Panc1 (cell line): ENCODE results near the gene TALDO1. TPM values are rescaled to one million over a fixed set of nuclear protein-coding genes. Genes with fewer than 3 reads are reported as not detected.

Experiments used
- ATAC-seq: fragments of 200-7000 bp; cut with Tn5 transposase; 2 replicates; pipeline ENCODE4 v1.9.1; 2020; ENCODE audit warnings: mild to moderate bottlenecking, moderate library complexity
- BruUV-seq: library from RNA; stranded (reverse); fragments of 400-500 nt; replicated peaks from 2 replicates; lab custom pipeline; 2021; lab: Mats Ljungman, UMichigan
- CTCF ChIA-PET: fragments of 300-600 bp; sonication (Branson Sonifier 250); formaldehyde crosslinking; loops from one replicate; lab custom pipeline; 2022; ENCODE audit warnings: antibody characterized with exemption; lab: Charles Lee
- POLR2A ChIA-PET: fragments of 300-600 bp; sonication (Branson Sonifier 250); formaldehyde crosslinking; loops from one replicate; lab custom pipeline; 2022; ENCODE audit warnings: antibody characterized with exemption; lab: Charles Lee
- DNase-seq: peaks from one replicate; pipeline ENCODE4 v3.0.0-alpha.2; 2010; ENCODE audit warnings: low read depth, low spot score
- H3K27ac ChIP-seq: 2 replicates; pipeline ENCODE4 v1.5.1; 2011; ENCODE audit warnings: mild to moderate bottlenecking, low read length, inconsistent platforms
- H3K27me3 ChIP-seq: fragments of 200-500 bp; sonication (Bioruptor generic); 2 replicates; pipeline ENCODE4 v1.6.0; 2014; ENCODE audit warnings: low read length, inconsistent platforms; ENCODE audit not compliant: control insufficient read depth, insufficient read depth
- H3K36me3 ChIP-seq: fragments of 200-500 bp; sonication (Bioruptor generic); 2 replicates; pipeline ENCODE4 v1.5.1; 2014; ENCODE audit warnings: inconsistent platforms, mild to moderate bottlenecking, low read length, moderate library complexity; ENCODE audit not compliant: control insufficient read depth, insufficient read depth
- H3K4me1 ChIP-seq: 2 replicates; pipeline ENCODE4 v1.5.1; 2011; ENCODE audit warnings: inconsistent platforms, mild to moderate bottlenecking, low read length, moderate library complexity; ENCODE audit not compliant: control insufficient read depth, insufficient read depth
- H3K4me3 ChIP-seq, 2 experiments: 2 replicates each; pipeline ENCODE4 v1.5.1; 2011 to 2012; ENCODE audit warnings: low read depth in 2 of 2, low read length in 2 of 2, mild to moderate bottlenecking in 2 of 2, inconsistent platforms in 1 of 2, moderate library complexity in 1 of 2
- H3K9me3 ChIP-seq: fragments of 200-500 bp; sonication (Bioruptor generic); 2 replicates; pipeline ENCODE4 v1.5.1; 2014; ENCODE audit warnings: low read depth, mild to moderate bottlenecking, inconsistent platforms, low read length, moderate library complexity; ENCODE audit not compliant: control insufficient read depth, insufficient read depth
- POLR2AphosphoS5 ChIP-seq: IDR thresholded peaks from 2 replicates; pipeline ENCODE4 v1.6.1; 2012; ENCODE audit warnings: mild to moderate bottlenecking, low read depth, low read length, moderate library complexity
- SIN3A ChIP-seq: IDR thresholded peaks from 2 replicates; pipeline ENCODE4 v1.6.1; 2012; ENCODE audit warnings: low read depth, mild to moderate bottlenecking, low read length, moderate library complexity, borderline replicate concordance; ENCODE audit not compliant: insufficient read depth
- TCF7L2 ChIP-seq: IDR thresholded peaks from 2 replicates; pipeline ENCODE4 v1.6.1; 2011; ENCODE audit warnings: mild to moderate bottlenecking, low read depth, low read length, inconsistent platforms
- in situ Hi-C: cut with HindIII; loops from 2 replicates; pipeline ENCODE4 v1.10.0; 2016; ENCODE audit warnings: low sequenced_read_pairs, low pct_unique_long_range_greater_than_20kb
- intact Hi-C: fragments of 100-400 bp; cut with micrococcal nuclease; formaldehyde crosslinking; loops from one replicate; pipeline ENCODE4 v1.10.0; 2022; ENCODE audit not compliant: unreplicated experiment
- total RNA-seq: library from RNA; stranded (reverse); gene quantifications from one replicate; pipeline ENCODE4 v1.2.1, GENCODE V29; 2021; ENCODE audit not compliant: unreplicated experiment
- TF ChIP-seq, protein P1 (sequence below), 2 experiments: IDR thresholded peaks; 2 replicates each; pipeline ENCODE4 v1.6.1; 2011 to 2012; ENCODE audit warnings: low read depth in 2 of 2, control low read depth in 1 of 2, low read length in 1 of 2, mild to moderate bottlenecking in 1 of 2, moderate library complexity in 1 of 2; ENCODE audit not compliant: insufficient read depth in 1 of 2
- TF ChIP-seq, protein P2 (sequence below): fragments of 450-650 bp; IDR thresholded peaks from 2 replicates; pipeline ENCODE4 v1.5.1; 2017; ENCODE audit warnings: mild to moderate bottlenecking

TALDO1 gene
- total RNA-seq, 1 experiment from 2014 or later, result 257 TPM

DNA sequence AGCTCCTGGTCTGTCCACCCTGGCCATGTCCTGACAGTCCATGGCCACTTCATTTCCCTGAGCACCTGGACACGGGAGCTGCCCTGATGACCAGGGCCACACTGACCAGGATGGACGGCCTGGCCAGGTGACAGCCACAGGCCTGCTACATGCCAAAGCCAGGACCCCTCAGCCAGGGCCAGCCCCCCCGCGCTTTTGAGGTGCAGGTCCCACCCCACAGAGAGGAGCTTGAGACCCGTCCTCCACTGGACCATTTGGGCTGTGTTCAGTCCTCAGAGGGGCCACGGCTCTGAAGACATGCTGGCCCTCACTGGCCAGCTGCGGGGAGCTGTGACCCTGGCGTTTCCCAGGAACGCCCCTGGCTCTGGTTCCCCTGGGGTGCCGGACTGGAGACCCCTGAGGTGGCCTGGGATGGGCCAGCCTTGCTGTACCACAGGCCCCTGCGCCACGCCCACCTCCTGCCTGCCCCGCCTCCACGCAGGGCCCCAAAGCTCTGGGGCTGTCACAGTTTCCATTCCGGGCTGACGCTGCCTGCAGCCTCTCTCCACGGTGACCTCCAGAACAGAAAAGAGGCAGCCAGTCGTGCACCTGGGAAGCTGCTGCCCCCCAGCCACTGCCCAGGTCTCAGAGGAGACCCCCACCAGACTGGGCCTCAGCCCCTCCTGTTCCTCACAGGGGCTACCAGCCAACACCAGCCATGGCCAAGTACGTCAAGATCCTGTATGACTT is 23.1 kb upstream of the TALDO1 start:
- Histone ChIP-seq H3K9me3 (no peaks in the 10 kb centered on the region), H3K4me3 (no peak overlapping the region), H3K27ac (no peak overlapping the region), H3K27me3 (no peaks in the 10 kb centered on the region), H3K36me3 (peaks cover 5% of the 10 kb centered on the region; the same call in 1 of the 2 replicates), H3K4me1 (peaks cover 35% of the 10 kb centered on the region)
- in situ Hi-C loops (no loop called here), intact Hi-C loops (loop anchor here (5.0 to 10.0 kb wide), 2 partner anchors 62 to 169 kb away; no protein-coding TSS in a partner anchor)
- CTCF ChIA-PET, result interaction anchor here (0.7 to 3.0 kb wide), 3 partner anchors 19 to 123 kb away, joined by 3 to 12 read pairs (median 3); partner anchors contain the start of gene TMEM80
- POLR2A ChIA-PET, result no interaction called here
- TF ChIP-seq POLR2AphosphoS5 (no peak), TCF7L2 (no peak), SIN3A (no peak)
- TF ChIP-seq, protein P1, sequence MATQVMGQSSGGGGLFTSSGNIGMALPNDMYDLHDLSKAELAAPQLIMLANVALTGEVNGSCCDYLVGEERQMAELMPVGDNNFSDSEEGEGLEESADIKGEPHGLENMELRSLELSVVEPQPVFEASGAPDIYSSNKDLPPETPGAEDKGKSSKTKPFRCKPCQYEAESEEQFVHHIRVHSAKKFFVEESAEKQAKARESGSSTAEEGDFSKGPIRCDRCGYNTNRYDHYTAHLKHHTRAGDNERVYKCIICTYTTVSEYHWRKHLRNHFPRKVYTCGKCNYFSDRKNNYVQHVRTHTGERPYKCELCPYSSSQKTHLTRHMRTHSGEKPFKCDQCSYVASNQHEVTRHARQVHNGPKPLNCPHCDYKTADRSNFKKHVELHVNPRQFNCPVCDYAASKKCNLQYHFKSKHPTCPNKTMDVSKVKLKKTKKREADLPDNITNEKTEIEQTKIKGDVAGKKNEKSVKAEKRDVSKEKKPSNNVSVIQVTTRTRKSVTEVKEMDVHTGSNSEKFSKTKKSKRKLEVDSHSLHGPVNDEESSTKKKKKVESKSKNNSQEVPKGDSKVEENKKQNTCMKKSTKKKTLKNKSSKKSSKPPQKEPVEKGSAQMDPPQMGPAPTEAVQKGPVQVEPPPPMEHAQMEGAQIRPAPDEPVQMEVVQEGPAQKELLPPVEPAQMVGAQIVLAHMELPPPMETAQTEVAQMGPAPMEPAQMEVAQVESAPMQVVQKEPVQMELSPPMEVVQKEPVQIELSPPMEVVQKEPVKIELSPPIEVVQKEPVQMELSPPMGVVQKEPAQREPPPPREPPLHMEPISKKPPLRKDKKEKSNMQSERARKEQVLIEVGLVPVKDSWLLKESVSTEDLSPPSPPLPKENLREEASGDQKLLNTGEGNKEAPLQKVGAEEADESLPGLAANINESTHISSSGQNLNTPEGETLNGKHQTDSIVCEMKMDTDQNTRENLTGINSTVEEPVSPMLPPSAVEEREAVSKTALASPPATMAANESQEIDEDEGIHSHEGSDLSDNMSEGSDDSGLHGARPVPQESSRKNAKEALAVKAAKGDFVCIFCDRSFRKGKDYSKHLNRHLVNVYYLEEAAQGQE (IDR thresholded peaks at IDR 0.05; ENCODE audit: insufficient read depth in 1 of 2, low read depth in 2 of 2, low read length in 1 of 2), result no peak
- TF ChIP-seq, protein P2, sequence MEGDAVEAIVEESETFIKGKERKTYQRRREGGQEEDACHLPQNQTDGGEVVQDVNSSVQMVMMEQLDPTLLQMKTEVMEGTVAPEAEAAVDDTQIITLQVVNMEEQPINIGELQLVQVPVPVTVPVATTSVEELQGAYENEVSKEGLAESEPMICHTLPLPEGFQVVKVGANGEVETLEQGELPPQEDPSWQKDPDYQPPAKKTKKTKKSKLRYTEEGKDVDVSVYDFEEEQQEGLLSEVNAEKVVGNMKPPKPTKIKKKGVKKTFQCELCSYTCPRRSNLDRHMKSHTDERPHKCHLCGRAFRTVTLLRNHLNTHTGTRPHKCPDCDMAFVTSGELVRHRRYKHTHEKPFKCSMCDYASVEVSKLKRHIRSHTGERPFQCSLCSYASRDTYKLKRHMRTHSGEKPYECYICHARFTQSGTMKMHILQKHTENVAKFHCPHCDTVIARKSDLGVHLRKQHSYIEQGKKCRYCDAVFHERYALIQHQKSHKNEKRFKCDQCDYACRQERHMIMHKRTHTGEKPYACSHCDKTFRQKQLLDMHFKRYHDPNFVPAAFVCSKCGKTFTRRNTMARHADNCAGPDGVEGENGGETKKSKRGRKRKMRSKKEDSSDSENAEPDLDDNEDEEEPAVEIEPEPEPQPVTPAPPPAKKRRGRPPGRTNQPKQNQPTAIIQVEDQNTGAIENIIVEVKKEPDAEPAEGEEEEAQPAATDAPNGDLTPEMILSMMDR, result no peak
- ATAC-seq (no peak), DNase-seq (no peak)
- BruUV-seq, result no TSS peak

- Histone ChIP-seq H3K36me3 (peaks cover 5% of the 10 kb centered on the region; the same call in 1 of the 2 replicates), H3K9me3 (no peaks in the 10 kb centered on the region), H3K4me3 (no peak overlapping the region), H3K27ac (no peak overlapping the region), H3K4me1 (peaks cover 41% of the 10 kb centered on the region), H3K27me3 (no peaks in the 10 kb centered on the region)
- no peak for ATAC-seq
- in situ Hi-C loops, result no loop called here
- BruUV-seq, result no TSS peak
- TF ChIP-seq POLR2AphosphoS5, result no peak
- TF ChIP-seq TCF7L2, result no peak
- TF ChIP-seq, protein P1 (IDR thresholded peaks at IDR 0.05; ENCODE audit: insufficient read depth in 1 of 2, low read depth in 2 of 2, low read length in 1 of 2), result no peak
- TF ChIP-seq, protein P2, result no peak
- no peak for TF ChIP-seq SIN3A
- ChIA-PET CTCF (interaction anchor here (0.7 to 3.0 kb wide), 4 partner anchors 20 to 123 kb away, joined by 3 to 12 read pairs (median 4); partner anchors contain the start of gene TMEM80), POLR2A (no interaction called here)
- intact Hi-C loops, result loop anchor here (5.0 to 10.0 kb wide), 2 partner anchors 63 to 170 kb away; no protein-coding TSS in a partner anchor
- DNase-seq, result no peak
Measured at GRCh38 chr11:724778-725386, 22.4 kb upstream of the TALDO1 start.
